K562 (cell line): ENCODE measurements around the gene KIF18B. TPM values are rescaled to one million over a fixed set of nuclear protein-coding genes. Genes with fewer than 3 reads are reported as not detected.

Experiments used
- BACH1 ChIP-seq: fragments of 200-800 bp; sonication (Bioruptor generic); IDR thresholded peaks from 2 replicates; pipeline ENCODE4 v1.6.1; 2016; ENCODE audit warnings: missing genetic modification characterization, missing compliant biosample characterization
- BHLHE40 ChIP-seq: IDR thresholded peaks from 2 replicates; pipeline ENCODE4 v1.6.1; 2011; ENCODE audit warnings: low read length, improper control_type of control experiment
- CTBP1 ChIP-seq: fragments of 450-650 bp; IDR thresholded peaks from 2 replicates; pipeline ENCODE4 v1.6.1; 2016; ENCODE audit warnings: borderline replicate concordance
- ETV6 ChIP-seq, 3 experiments: fragments of 150-350 bp in 1 of 3; sonication (generic) in 1 of 3; formaldehyde crosslinking in 1 of 3; IDR thresholded peaks; 2 replicates each; pipeline versions ENCODE4 v1.6.1 to v1.8.0; 2014 to 2022; ENCODE audit warnings: borderline replicate concordance in 2 of 3, low read depth in 2 of 3, antibody characterized with exemption in 1 of 3, low read length in 1 of 3, mild to moderate bottlenecking in 1 of 3, missing genetic modification reagents in 1 of 3
- FOXJ3 ChIP-seq: sonication (generic); formaldehyde crosslinking; IDR thresholded peaks from 2 replicates; pipeline ENCODE4 v1.4.0; 2020; ENCODE audit warnings: mild to moderate bottlenecking, missing genetic modification reagents
- FOXP1 ChIP-seq: sonication (generic); formaldehyde crosslinking; IDR thresholded peaks from 2 replicates; pipeline ENCODE4 v1.8.0; 2022; ENCODE audit warnings: mild to moderate bottlenecking, missing genetic modification reagents
- GABPB1 ChIP-seq: sonication (generic); formaldehyde crosslinking; IDR thresholded peaks from 2 replicates; pipeline ENCODE4 v1.8.0; 2022; ENCODE audit warnings: mild to moderate bottlenecking, missing genetic modification reagents
- IFI16 ChIP-seq: fragments of 250-450 bp; sonication (Bioruptor Pico); IDR thresholded peaks from 2 replicates; pipeline ENCODE4 v2.1.2; 2022; ENCODE audit warnings: mild to moderate bottlenecking, inconsistent platforms
- KAT2B ChIP-seq: IDR thresholded peaks from one replicate; pipeline ENCODE4 v1.6.1; 2012; ENCODE audit warnings: low read depth, mild to moderate bottlenecking, control low read depth, inconsistent platforms, low read length, moderate library complexity
- KLF13 ChIP-seq: fragments of 450-650 bp; IDR thresholded peaks from 2 replicates; pipeline ENCODE4 v1.6.1; 2016; ENCODE audit warnings: missing genetic modification characterization, low read depth, mild to moderate bottlenecking, missing compliant biosample characterization, moderate library complexity, borderline replicate concordance
- POLR2A ChIP-seq: fragments of 450-650 bp; conservative IDR thresholded peaks from 2 replicates; pipeline ENCODE4 v1.6.1; 2016
- YY1 ChIP-seq, 3 experiments: IDR thresholded peaks; 2 replicates each; pipeline ENCODE4 v1.6.1; 2011; ENCODE audit warnings: low read length in 2 of 3, mild to moderate bottlenecking in 2 of 3, moderate library complexity in 2 of 3, borderline replicate concordance in 1 of 3, control low read depth in 1 of 3, low read depth in 1 of 3; ENCODE audit not compliant: insufficient read depth in 3 of 3, insufficient replicate concordance in 2 of 3, control insufficient read depth in 1 of 3, insufficient read length in 1 of 3; ENCODE audit errors: extremely low read depth in 1 of 3
- ZBTB11 ChIP-seq, 3 experiments: fragments of 200-800 bp in 1 of 3; fragments of 250-450 bp in 1 of 3; fragments of 450-650 bp in 1 of 3; sonication (Bioruptor Pico) in 1 of 3; sonication (Bioruptor generic) in 1 of 3; formaldehyde crosslinking in 1 of 3; IDR thresholded peaks; 2 replicates each; pipeline versions ENCODE4 v1.6.1 to v1.8.0; 2016 to 2022; ENCODE audit warnings: mild to moderate bottlenecking in 2 of 3, missing genetic modification characterization in 2 of 3, missing compliant biosample characterization in 1 of 3, moderate library complexity in 1 of 3
- ZBTB12 ChIP-seq: fragments of 250-450 bp; sonication (Bioruptor Pico); IDR thresholded peaks from 2 replicates; pipeline ENCODE4 v1.4.0; 2020
- ZBTB9 ChIP-seq: fragments of 450-650 bp; formaldehyde crosslinking; IDR thresholded peaks from 2 replicates; pipeline ENCODE4 v1.4.0; 2020; ENCODE audit warnings: mild to moderate bottlenecking, moderate library complexity
- ZNF324 ChIP-seq: fragments of 250-450 bp; sonication (Bioruptor Pico); IDR thresholded peaks from 2 replicates; pipeline ENCODE4 v1.4.0; 2020; ENCODE audit warnings: mild to moderate bottlenecking
- ZNF639 ChIP-seq, 2 experiments: fragments of 200-800 bp in 1 of 2; sonication (Bioruptor generic) in 1 of 2; sonication (generic) in 1 of 2; formaldehyde crosslinking in 1 of 2; IDR thresholded peaks in 1 of 2; conservative IDR thresholded peaks in 1 of 2; 2 replicates each; pipeline versions ENCODE4 v1.5.0 to v1.6.1; 2016 to 2020; ENCODE audit warnings: missing compliant biosample characterization in 1 of 2, missing genetic modification characterization in 1 of 2, missing genetic modification reagents in 1 of 2
- polyA plus RNA-seq, 8 experiments: library from polyadenylated mRNA; depleted of rRNA in 4 of 8; stranded (reverse) in 5 of 8; unstranded in 3 of 8; fragments of >200 nt; fragmentation: Nextera tagmentation in 2 of 8; fragmentation: Illumina TruSeq in 1 of 8; extraction: Ambion mirVana in 2 of 8; extraction: Trizol in 1 of 8; gene quantifications; 2 replicates each; pipeline versions ENCODE4 v1.2.1 to v1.2.3, GENCODE V29; 2011 to 2014; ENCODE audit warnings: inconsistent platforms in 1 of 8, missing spikeins in 1 of 8
- total RNA-seq, 7 experiments: library from RNA; depleted of rRNA in 6 of 7; stranded (reverse); fragments of >200 nt in 6 of 7; fragmentation: Illumina TruSeq in 2 of 7; extraction: Trizol in 2 of 7; gene quantifications; 2 replicates each; pipeline versions ENCODE4 v1.2.1 to v1.2.3, GENCODE V29; 2011 to 2021; ENCODE audit warnings: low replicate concordance in 1 of 7

The KIF18B gene
- total and polyA plus RNA-seq, 9 of the 15 experiments (the other 6 are each of a cell fraction or from before 2014, with no cell fraction given) = 2.0 to 42.8 (median 13.2) TPM

- TF ChIP-seq ETV6 (IDR thresholded peaks at IDR 0.05; ENCODE audit: borderline replicate concordance in 1 of 2, low read depth in 2 of 2, low read length in 1 of 2) = 0 out of 4 replicates have a peak, but pooled peaks of 1 of the 2 experiments have one; percentile 23
- TF ChIP-seq ETV6 (CRISPR knock-in tag; IDR thresholded peaks at IDR 0.05; ENCODE audit: borderline replicate concordance) = no peak
- TF ChIP-seq ZBTB12 = no peak
- no peak for TF ChIP-seq KAT2B
- TF ChIP-seq ZNF639 (CRISPR knock-in tag; conservative IDR thresholded peaks at IDR 0.05 in 1 of 2, IDR thresholded peaks at IDR 0.05 in 1 of 2) = no peak
- TF ChIP-seq FOXJ3 = no peak
- TF ChIP-seq ZNF324 (CRISPR knock-in tag) = no peak
- no peak for TF ChIP-seq BACH1 (tag)
- TF ChIP-seq BHLHE40 = no peak
- no peak; the same call in 1 of the 2 replicates for TF ChIP-seq FOXP1 (CRISPR knock-in tag)
- peak; percentile 62 for TF ChIP-seq CTBP1
- TF ChIP-seq ZBTB11 (CRISPR knock-in tag; IDR thresholded peaks at IDR 0.05) = peak in 1 of 3 experiments; percentile 84; a peak in 2 of 6 replicates
- TF ChIP-seq POLR2A = peak; percentile 29; the same call in 1 of the 2 replicates
- no peak for TF ChIP-seq YY1 (IDR thresholded peaks at IDR 0.05; ENCODE audit: borderline replicate concordance in 1 of 3, control insufficient read depth in 1 of 3, extremely low read depth in 1 of 3, insufficient read depth in 3 of 3, insufficient read length in 1 of 3, insufficient replicate concordance in 2 of 3, low read depth in 1 of 3, low read length in 2 of 3)
- TF ChIP-seq IFI16 (CRISPR knock-in tag) = no peak
- no peak for TF ChIP-seq GABPB1 (CRISPR knock-in tag)
- TF ChIP-seq KLF13 (tag) = no peak
- TF ChIP-seq ZBTB9 (CRISPR knock-in tag) = no peak
Measured at GRCh38 chr17:44906763-44907728, 40.5 kb downstream of the KIF18B start (continued).
